Upper lobe of right lung (tissue), 1 donor: ENCODE results near the gene EVL. TPM values are rescaled to one million over a fixed set of nuclear protein-coding genes. Genes with fewer than 3 reads are reported as not detected.

Experiments used
- ATAC-seq: fragments of 200-7000 bp; cut with Tn5 transposase; one replicate; pipeline ENCODE4 v1.9.1; 2020; ENCODE audit warnings: mild to moderate bottlenecking, moderate library complexity
- DNase-seq: peaks from one replicate; pipeline ENCODE4 v3.0.0-alpha.2; 2020
- H3K27ac ChIP-seq: fragments of 200-600 bp; one replicate; pipeline ENCODE4 v1.8.0; 2022
- H3K27me3 ChIP-seq: fragments of 200-600 bp; one replicate; pipeline ENCODE4 v1.8.0; 2022; ENCODE audit warnings: mild to moderate bottlenecking
- H3K36me3 ChIP-seq: fragments of 200-600 bp; one replicate; pipeline ENCODE4 v1.8.0; 2022
- H3K4me1 ChIP-seq: fragments of 200-600 bp; one replicate; pipeline ENCODE4 v1.8.0; 2022
- H3K4me3 ChIP-seq: fragments of 200-600 bp; one replicate; pipeline ENCODE4 v1.8.0; 2022; ENCODE audit warnings: mild to moderate bottlenecking
- H3K9me3 ChIP-seq: fragments of 200-600 bp; one replicate; pipeline ENCODE4 v1.8.0; 2022
- intact Hi-C: fragments of 100-400 bp; cut with DNase I; formaldehyde crosslinking; loops from one replicate; pipeline ENCODE4 v1.11.0; 2022
- total RNA-seq: library from RNA; stranded (reverse); fragmentation: NEBNext Ultra II Directional; extraction: Animal tissue kit (Norgen Biotek cat#: 25700); gene quantifications from one replicate; pipeline ENCODE4 v1.2.1, GENCODE V29; 2021
- TF ChIP-seq, protein P1 (sequence below): fragments of 200-600 bp; IDR thresholded peaks from one replicate; pipeline ENCODE4 v1.8.0; 2022; ENCODE audit warnings: antibody characterized with exemption
- donor health status: DM: no; HTN: yes; CAD: no; lungs with severe emphysema.

Gene EVL
- total RNA-seq, 1 donor from 2014 or later = 206 TPM

DNA sequence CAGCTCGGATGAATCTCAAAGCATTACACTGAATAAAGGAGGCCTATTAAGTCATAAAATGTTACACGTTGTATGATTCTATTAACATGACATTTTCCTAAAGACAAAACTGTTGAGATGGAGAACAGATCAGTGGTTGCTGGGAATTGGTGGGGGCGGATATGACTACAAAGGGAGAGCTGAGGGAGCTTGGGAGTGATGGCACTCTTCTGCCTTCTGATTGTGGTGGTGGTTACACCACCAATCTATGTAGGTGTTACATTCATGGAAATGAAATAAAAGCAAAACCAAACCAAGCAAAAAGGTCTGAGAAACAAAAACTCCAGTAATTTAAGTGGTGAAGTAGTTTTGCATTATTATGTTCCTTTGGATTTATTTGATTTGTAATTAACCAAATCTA is 16.4 kb upstream of the EVL start:
- intact Hi-C loops = no loop called here
- TF ChIP-seq, protein P1, sequence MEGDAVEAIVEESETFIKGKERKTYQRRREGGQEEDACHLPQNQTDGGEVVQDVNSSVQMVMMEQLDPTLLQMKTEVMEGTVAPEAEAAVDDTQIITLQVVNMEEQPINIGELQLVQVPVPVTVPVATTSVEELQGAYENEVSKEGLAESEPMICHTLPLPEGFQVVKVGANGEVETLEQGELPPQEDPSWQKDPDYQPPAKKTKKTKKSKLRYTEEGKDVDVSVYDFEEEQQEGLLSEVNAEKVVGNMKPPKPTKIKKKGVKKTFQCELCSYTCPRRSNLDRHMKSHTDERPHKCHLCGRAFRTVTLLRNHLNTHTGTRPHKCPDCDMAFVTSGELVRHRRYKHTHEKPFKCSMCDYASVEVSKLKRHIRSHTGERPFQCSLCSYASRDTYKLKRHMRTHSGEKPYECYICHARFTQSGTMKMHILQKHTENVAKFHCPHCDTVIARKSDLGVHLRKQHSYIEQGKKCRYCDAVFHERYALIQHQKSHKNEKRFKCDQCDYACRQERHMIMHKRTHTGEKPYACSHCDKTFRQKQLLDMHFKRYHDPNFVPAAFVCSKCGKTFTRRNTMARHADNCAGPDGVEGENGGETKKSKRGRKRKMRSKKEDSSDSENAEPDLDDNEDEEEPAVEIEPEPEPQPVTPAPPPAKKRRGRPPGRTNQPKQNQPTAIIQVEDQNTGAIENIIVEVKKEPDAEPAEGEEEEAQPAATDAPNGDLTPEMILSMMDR = no peak
- H3K27ac ChIP-seq = no peak overlapping the region

DNA sequence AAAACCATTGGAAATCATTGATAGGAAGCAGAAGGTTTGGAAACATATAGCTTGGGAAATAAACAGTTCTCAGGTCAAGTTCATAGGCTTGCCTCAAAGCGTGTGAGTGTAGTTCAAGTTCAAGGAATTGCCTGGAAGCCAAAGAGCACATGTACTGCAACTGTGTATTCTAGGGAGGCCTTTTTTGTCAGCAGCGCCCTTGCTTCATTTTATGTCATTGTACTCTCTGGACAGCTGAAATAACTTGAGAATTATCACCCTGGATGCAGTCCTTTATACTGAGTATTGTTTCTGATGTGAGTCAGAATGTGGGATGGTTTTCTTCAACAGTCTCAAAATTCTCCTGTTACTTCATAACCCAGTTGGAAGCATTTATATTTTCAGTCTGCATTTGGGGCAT is 16.0 kb upstream of the EVL start:
- intact Hi-C loops = no loop called here
- H3K36me3 ChIP-seq = no peaks in the 10 kb centered on the region
- no peaks in the 10 kb centered on the region for H3K27me3 ChIP-seq
- H3K4me1 ChIP-seq = no peaks in the 10 kb centered on the region
- no peak overlapping the region for H3K4me3 ChIP-seq
- DNase-seq (no peak), ATAC-seq (no peak)
- H3K27ac ChIP-seq = no peak overlapping the region
- no peaks in the 10 kb centered on the region for H3K9me3 ChIP-seq
- TF ChIP-seq, protein P1 = no peak

More for the DNA sequence above, 16.4 kb upstream of the EVL start:
- Histone ChIP-seq H3K36me3 (no peaks in the 10 kb centered on the region), H3K9me3 (no peaks in the 10 kb centered on the region), H3K4me3 (no peak overlapping the region), H3K4me1 (no peaks in the 10 kb centered on the region), H3K27me3 (no peaks in the 10 kb centered on the region)
- no peak for DNase-seq
- ATAC-seq = no peak

DNA sequence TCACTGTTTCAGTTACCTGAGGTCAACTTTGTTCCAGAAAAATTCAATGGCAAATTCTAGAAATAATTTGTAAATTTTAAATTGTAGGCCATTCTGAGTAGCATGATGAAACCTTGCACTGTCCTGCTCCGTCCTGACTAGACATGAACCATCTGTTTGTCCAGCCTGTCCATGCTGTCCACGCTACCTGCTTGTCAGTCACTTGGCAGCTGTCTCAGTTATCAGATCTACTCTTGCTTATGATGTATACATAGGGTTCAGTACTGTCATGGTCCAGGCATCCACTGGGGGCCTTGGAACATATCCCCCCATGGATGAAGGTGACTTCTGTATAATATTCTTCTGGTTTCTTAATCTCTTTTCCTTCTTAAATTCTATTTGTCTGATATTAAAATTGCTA is 14.1 kb upstream of the EVL start:
- DNase-seq (no peak), ATAC-seq (no peak)
- no peak overlapping the region for H3K4me3 ChIP-seq
- H3K27ac ChIP-seq = no peak overlapping the region
- H3K27me3 ChIP-seq = no peaks in the 10 kb centered on the region
- intact Hi-C loops = no loop called here
- no peaks in the 10 kb centered on the region for H3K36me3 ChIP-seq
- TF ChIP-seq, protein P1 = no peak
- no peaks in the 10 kb centered on the region for H3K4me1 ChIP-seq
- no peaks in the 10 kb centered on the region for H3K9me3 ChIP-seq

DNA sequence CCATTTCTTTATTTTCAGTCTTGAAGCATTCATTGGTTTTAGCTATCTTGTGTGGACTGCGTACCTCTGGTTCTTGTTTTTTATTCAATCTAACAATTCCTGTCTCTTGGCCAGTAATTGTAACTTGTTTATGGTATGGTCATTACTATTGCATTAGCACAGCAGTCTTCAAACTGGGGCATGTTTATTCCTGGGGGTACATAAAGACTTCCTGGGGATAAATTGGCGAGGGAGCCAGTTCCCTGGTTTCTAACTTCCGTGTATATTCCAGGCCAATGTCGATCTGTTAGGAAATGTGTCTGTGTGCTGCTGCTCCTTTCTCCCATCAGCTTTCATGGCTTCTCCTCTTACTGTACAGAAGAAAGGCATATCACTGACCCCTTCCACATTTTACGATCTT is 13.7 kb upstream of the EVL start:
- no peak for ATAC-seq
- Histone ChIP-seq H3K4me3 (no peak overlapping the region), H3K27ac (no peak overlapping the region), H3K9me3 (no peaks in the 10 kb centered on the region), H3K27me3 (no peaks in the 10 kb centered on the region), H3K36me3 (no peaks in the 10 kb centered on the region), H3K4me1 (no peaks in the 10 kb centered on the region)
- TF ChIP-seq, protein P1 = no peak
- DNase-seq = no peak
- intact Hi-C loops = no loop called here

DNA sequence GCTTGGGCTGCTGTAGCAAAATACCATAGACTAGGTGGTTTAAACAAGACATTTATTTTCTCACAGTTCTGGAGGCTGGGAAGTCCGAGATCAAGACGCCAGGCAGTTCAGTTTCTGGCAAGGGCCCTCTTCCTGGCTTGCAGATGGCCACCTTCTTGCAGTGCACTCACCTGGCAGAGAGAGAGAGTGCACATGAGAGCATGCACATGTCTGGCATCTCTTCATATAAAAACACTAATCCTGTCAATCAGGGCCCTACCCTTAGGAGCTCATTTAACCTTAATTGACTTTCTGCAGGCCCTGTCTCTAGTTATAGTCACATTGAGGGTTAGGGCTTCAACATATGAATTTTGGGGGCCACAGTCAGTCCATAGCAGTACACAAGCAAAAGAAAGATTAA is 12.4 kb upstream of the EVL start:
- intact Hi-C loops = no loop called here
- DNase-seq (no peak), ATAC-seq (no peak)
- no peak overlapping the region for H3K27ac ChIP-seq
- H3K36me3 ChIP-seq = no peaks in the 10 kb centered on the region
- H3K27me3 ChIP-seq = no peaks in the 10 kb centered on the region
- no peaks in the 10 kb centered on the region for H3K9me3 ChIP-seq
- H3K4me1 ChIP-seq = peaks cover 11% of the 10 kb centered on the region
- TF ChIP-seq, protein P1 = no peak
- no peak overlapping the region for H3K4me3 ChIP-seq
